ENCODE measurements around the gene GPRASP3. TPM values are rescaled to one million over a fixed set of nuclear protein-coding genes. Genes with fewer than 3 reads are reported as not detected.

The GPRASP3 gene
- total and polyA plus RNA-seq, 2 donors: 4.4 to 14.3 TPM

Small RNAs within 50 kb of the gene (small RNA-seq; reads per million reads assigned to genes)
- not detected for gene RNU6-589P

Other genes with a start within 250 kb of the GPRASP3 start
- gene TCP11X2, start 248.9 kb upstream of the GPRASP3 start, total RNA-seq: not detected
- not detected for gene TCP11X2, start 248.9 kb upstream of the GPRASP3 start, polyA plus RNA-seq
- gene TMSB15A, start 204.0 kb upstream of the GPRASP3 start, total RNA-seq: 28.0 TPM
- gene TMSB15A, start 204.0 kb upstream of the GPRASP3 start, polyA plus RNA-seq: 0.85 TPM
- 24.3 TPM for gene ARMCX5, start 121.2 kb upstream of the GPRASP3 start, total RNA-seq
- gene ARMCX5, start 121.2 kb upstream of the GPRASP3 start, polyA plus RNA-seq: 11.7 TPM
- gene GPRASP1, start 69.3 kb upstream of the GPRASP3 start, total RNA-seq: 32.0 TPM
- gene GPRASP1, start 69.3 kb upstream of the GPRASP3 start, polyA plus RNA-seq: 21.5 TPM
- 44.2 TPM for gene GPRASP2, start 8.3 kb upstream of the GPRASP3 start, total RNA-seq
- gene GPRASP2, start 8.3 kb upstream of the GPRASP3 start, polyA plus RNA-seq: 17.7 TPM
- gene RAB40AL, start 216.5 kb downstream of the GPRASP3 start, total RNA-seq: 0.79 TPM
- gene RAB40AL, start 216.5 kb downstream of the GPRASP3 start, polyA plus RNA-seq: not detected

Measured in urinary bladder (tissue), 2 donors.